Activated gamma-delta T cell treated with Interleukin-2 at 50 U/mL for 16 hours (primary cell): ENCODE results near the gene ADGRL1.

ENCODE experiments used
- DNase-seq: peaks from one replicate; pipeline ENCODE4 v3.0.0-alpha.2; 2020

ADGRL1 gene

DNA sequence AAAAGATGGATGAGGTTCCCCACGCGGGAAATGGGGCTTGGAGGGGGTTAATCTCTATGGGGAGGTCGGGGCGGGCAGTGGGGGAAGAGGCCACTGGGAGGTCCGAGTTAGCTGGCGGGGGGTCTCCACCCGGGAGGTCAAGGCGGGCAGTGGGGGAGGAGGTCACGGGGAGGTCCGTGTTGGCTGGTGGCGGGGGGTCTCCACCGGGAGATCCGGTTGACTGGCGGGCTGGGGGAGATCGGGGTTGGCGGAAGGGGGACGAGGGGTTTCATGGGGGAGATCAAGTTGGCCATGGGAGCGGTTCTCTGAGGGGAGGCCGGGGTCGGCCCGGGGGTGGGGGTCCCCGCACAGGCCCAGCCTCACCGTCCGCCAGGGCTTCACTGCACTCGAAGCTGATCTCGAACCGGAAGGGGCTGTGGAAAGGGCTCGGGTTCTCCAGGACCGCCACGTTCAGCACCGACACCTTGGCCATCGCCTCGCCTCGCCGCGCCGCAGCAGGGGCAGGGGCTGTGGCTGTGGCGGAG is 69.9 kb downstream of the ADGRL1 start:
- DNase-seq = no peak

GRCh38 chr19:14135355-14135754 is 70.6 kb downstream of the ADGRL1 start:
- no peak for DNase-seq

GRCh38 chr19:14127929-14128509 is 78.0 kb downstream of the ADGRL1 start:
- no peak for DNase-seq

DNA sequence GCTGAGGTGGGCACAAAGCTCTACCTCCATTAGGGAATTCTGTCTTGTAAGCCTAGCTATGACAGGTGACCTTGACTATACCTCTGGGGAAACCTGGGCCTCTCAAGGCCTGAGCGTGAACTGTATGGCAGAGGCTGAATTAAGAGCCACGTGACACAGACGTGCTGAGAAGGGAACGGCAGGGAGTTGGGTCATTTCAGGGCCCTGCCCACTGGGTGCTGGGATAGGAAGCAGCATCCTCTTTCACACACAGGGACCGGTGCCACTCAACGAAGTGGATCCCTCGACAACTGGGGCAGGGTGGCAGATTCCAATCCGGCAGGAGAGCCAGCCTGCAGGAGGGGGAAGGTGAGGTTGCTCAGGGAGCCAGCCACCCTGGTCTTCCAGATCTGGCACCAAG is 78.8 kb downstream of the ADGRL1 start:
- no peak for DNase-seq

DNA sequence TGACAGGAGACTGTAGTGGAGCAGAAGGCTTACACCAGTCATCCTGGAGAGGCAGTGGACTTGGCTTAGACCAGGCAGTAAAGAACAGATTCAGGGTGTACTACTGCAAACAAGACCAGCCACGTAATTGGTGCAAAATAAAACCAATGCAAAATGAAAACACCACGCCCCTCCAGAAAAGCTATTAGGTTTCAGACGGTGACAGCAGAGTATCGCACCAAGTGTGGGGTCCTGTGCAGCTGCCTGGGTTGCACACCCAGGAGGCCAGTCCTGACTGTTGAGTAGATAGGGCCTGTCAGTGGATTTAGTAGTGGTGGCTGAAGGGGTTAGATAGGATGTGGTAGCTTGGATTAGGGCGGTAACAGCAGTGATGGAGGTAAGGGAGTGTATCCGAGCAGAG is 83.0 kb downstream of the ADGRL1 start:
- DNase-seq = no peak

DNA sequence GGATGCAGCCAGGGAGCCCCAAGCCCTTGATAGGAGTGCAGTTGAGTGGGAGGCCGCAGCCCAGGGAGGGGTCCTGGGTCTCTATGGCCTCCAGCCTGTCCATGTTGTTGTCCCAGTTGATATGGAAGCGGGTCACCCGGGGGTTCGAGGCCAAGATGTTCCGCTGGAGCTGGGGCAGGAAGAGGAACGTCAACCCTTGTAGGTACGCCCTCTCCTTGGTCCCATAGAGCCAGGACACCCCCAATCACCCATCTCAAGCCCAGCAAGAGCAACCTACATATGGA is 85.5 kb downstream of the ADGRL1 start:
- no peak for DNase-seq

DNA sequence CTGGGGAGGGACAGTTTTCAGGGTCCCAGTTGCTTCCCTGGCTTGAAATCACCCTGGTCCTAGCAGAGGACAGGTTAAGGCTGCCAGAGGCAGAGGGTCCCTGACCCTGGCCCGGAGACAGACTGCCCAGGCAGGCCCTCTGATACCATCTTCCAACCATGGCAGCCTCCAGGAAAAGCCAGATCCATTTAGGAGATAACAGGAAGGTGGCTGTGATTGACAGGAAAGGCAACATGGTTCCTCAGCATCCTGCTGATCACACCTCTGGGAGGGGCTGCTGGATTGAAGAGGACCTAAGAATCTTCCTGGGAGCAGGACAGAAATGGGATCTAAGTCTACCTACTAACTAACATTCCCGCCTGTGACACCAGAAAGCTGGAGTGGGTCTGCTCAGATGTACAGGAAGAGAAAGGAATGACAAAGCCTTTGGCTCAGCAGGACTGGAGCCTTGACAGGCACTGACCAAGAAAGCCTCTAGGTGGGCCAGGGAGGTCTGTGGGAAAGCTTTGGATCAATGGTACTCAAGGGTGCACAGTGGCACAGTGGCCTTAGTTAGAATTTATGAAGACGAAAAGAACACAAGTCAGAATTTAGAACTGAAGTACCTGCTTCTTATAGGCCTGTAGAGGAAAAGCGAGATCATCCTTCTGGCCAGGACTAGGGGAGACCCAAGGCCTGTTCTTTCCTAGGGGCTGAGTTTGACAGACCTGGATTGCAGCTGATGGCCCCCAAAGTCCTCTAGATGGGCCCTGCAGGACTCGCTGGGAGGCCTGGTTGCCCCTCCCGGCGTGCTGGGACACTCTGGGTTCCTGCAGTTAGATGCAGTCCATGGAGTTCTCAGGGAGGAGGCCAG is 86.1 kb downstream of the ADGRL1 start:
- no peak for DNase-seq

GRCh38 chr19:14119146-14119545 is 86.8 kb downstream of the ADGRL1 start:
- no peak for DNase-seq

GRCh38 chr19:14118165-14119051 is 87.6 kb downstream of the ADGRL1 start:
- peak; percentile 36 for DNase-seq

DNA sequence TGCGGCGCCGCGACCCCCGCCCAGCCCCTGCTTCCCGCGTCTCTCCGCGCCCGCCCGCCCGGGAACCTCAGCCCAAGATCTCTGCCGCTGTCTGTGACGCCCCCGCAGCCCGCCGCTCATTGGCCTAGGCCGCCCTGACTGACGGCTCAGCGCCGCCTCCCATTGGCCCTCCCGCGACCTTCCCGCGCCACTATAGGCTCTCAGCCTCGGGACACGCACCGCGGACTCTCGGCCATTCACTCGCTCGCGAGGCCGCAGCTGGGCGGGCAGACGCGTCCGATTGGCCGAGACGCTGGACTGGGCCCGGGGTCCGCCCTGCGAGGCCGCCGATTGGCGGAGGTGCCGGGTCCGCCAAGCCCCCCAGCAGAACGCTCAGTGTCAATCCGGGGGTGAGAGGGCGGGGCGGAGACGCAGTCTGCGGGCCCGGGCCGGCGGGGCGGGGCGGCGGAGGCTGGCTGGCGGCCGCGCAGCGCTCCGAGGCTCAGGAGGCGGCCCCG is 88.3 kb downstream of the ADGRL1 start, which contains the start of gene PRKACA:
Gene PRKACA, minus strand, starts transcription at position 95 of the 497 bp plus-strand sequence. CDS start 215 bp downstream, outside the sequence.
- peak; percentile 98 for DNase-seq

GRCh38 chr19:14116918-14117578 is 88.9 kb downstream of the ADGRL1 start:
- DNase-seq = peak; percentile 14

- no peak for DNase-seq
These were observed 89.4 kb downstream of the ADGRL1 start for GRCh38 chr19:14116525-14116917.

- DNase-seq = no peak
These were observed 90.2 kb downstream of the ADGRL1 start for GRCh38 chr19:14115756-14116155.

GRCh38 chr19:14114854-14115253 is 91.1 kb downstream of the ADGRL1 start:
- peak; percentile 40 for DNase-seq

GRCh38 chr19:14114439-14114838 is 91.5 kb downstream of the ADGRL1 start:
- no peak for DNase-seq

DNA sequence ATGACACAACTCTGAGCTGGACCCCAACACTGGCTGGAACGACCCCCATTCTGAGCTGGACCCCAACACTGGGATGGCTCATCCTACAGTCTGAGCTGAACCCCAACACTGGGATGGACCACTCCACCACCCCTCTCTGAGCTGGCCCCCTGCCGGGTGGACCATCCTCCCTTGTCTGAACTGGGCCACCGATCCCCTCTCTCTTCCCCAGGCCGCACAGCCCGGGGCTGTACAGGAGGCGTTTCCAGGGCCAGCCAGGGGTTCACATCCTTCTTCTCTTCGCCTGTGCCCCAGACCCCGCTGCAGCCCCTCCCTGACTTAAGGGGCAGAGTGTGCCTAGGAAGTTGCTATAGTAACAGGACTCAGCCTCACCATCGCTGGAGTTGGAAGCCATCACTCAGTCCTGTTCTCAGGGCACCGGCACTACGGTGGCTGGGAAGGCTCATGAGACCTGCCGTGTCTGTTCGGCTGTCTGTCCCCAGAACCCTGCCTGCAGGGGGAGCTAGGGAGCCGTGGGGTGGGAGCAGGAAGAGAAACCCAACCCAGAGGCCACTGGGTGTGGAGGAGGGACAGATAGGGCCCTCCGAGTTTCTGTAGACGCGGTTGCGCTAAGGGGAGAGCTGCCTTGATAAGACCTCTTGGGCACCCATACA is 92.1 kb downstream of the ADGRL1 start:
- DNase-seq = peak; percentile 15

GRCh38 chr19:14112809-14113385 is 93.1 kb downstream of the ADGRL1 start:
- no peak for DNase-seq

DNA sequence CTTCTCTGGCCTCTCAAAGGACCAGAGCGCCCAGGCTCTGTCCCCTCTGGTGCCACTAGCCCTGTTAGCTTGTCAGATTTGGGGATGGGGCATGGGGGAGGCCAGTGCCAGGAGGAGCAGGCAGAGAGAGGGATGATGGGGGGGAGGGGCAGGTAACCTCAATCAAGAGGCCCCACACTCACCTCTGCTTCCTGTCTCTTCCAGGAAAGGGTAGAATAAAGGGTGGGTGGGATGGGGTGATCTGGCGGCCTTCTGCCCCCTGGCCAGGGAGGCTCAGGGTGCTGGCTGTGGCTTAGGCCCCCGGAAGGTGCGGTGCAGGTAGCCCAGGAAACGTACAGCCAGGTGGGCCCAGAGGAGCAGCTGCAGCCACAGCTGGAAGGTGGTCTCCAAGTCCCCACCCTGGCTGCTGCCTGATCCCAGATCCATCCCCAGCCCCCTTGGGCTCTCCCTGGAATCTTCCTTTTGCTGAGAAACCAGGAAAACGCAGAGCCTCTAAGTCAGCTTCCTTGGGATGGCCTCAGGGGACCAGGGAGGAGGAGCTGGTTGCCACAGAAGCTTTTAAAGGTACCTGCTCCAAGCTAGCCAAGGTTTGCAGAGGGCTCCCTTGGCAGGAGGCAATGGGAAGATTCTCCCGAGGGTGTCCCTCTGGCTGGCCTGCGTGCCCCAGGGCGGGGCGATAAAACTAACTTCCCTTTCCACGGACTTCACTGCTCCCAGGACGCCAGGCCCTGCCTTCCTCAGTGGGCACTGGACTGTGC is 93.7 kb downstream of the ADGRL1 start:
- no peak for DNase-seq

GRCh38 chr19:14111486-14111885 is 94.5 kb downstream of the ADGRL1 start:
- no peak for DNase-seq

GRCh38 chr19:14110650-14111049 is 95.3 kb downstream of the ADGRL1 start:
- DNase-seq = no peak
